Hepatocyte (in vitro differentiated cells): Measurements from ENCODE around the gene WASHC2C.
"Not testable (repeated sequence)": the region's sequence is repeated elsewhere in the genome, so short reads cannot be mapped to it uniquely, and the experiment has no call there.

Experiments
- CTCF ChIP-seq: fragments of 200-600 bp; sonication (generic); IDR thresholded peaks from 2 replicates; pipeline ENCODE4 v1.5.1; 2016; ENCODE audit warnings: antibody characterized with exemption, mild to moderate bottlenecking; ENCODE audit not compliant: poor library complexity
- EZH2 ChIP-seq: fragments of 200-600 bp; sonication (generic); IDR thresholded peaks from 2 replicates; pipeline ENCODE4 v1.6.1; 2016; ENCODE audit warnings: antibody characterized with exemption, mild to moderate bottlenecking, borderline replicate concordance
- EZH2phosphoT487 ChIP-seq: fragments of 200-600 bp; sonication (generic); IDR thresholded peaks from one replicate; pipeline ENCODE4 v1.6.1; 2018; ENCODE audit warnings: antibody characterized with exemption, mild to moderate bottlenecking, low read depth, moderate library complexity; ENCODE audit not compliant: unreplicated experiment, severe bottlenecking

GRCh38 chr10:45761622-45762021 lies 34.6 kb downstream of the WASHC2C start:
- not testable (repeated sequence) for TF ChIP-seq CTCF, EZH2, EZH2phosphoT487
